Thymus (tissue), 11 donors: ENCODE results near the gene RSRC1. TPM values are rescaled to one million over a fixed set of nuclear protein-coding genes. Genes with fewer than 3 reads are reported as not detected.
A peak's percentile ranks its signal among the peaks of the same experiment; 100 is the strongest.
"Not testable (repeated sequence)": the region's sequence is repeated elsewhere in the genome, so short reads cannot be mapped to it uniquely, and the experiment has no call there.

ENCODE experiments used
- DNase-seq, 9 donors: peaks; one replicate each; pipeline ENCODE4 v3.0.0-alpha.2; 2013; ENCODE audit warnings: low spot score in 9 of 9, low read depth in 6 of 9, missing footprints in 1 of 9
- H3K27ac ChIP-seq, 2 donors: one replicate each; pipeline ENCODE4 v1.5.1; 2013; ENCODE audit warnings: control low read depth in 1 of 2, low read depth in 1 of 2, low read length in 1 of 2, mild to moderate bottlenecking in 1 of 2, moderate library complexity in 1 of 2
- H3K27me3 ChIP-seq, 2 donors: one replicate each; pipeline ENCODE4 v1.5.1; 2013; ENCODE audit warnings: low read length in 1 of 2; ENCODE audit not compliant: control insufficient read depth in 2 of 2, insufficient read depth in 1 of 2
- H3K36me3 ChIP-seq, 2 donors: one replicate each; pipeline ENCODE4 v1.5.1; 2013; ENCODE audit warnings: low read length in 1 of 2, mild to moderate bottlenecking in 1 of 2, moderate library complexity in 1 of 2; ENCODE audit not compliant: control insufficient read depth in 2 of 2, insufficient read depth in 2 of 2
- H3K4me1 ChIP-seq, 2 donors: one replicate each; pipeline ENCODE4 v1.5.1; 2013; ENCODE audit warnings: low read length in 2 of 2; ENCODE audit not compliant: control insufficient read depth in 2 of 2, insufficient read depth in 2 of 2
- H3K4me3 ChIP-seq, 2 donors: one replicate each; pipeline ENCODE4 v1.5.1; 2013; ENCODE audit warnings: low read length in 2 of 2, control low read depth in 1 of 2, mild to moderate bottlenecking in 1 of 2
- H3K9me3 ChIP-seq, 2 donors: one replicate each; pipeline ENCODE4 v1.5.1; 2013; ENCODE audit warnings: low read length in 1 of 2, mild to moderate bottlenecking in 1 of 2; ENCODE audit not compliant: control insufficient read depth in 2 of 2, insufficient read depth in 1 of 2
- WGBS: extraction: QIAGEN DNeasy Blood & Tissue Kit; methylation state at CpG from one replicate; pipeline ENCODE4 v1.1.7; 2013; 5-methylcytosine and 5-hydroxymethylcytosine counted together
- polyA plus RNA-seq: library from polyadenylated mRNA; stranded (reverse); fragments of 200-250 nt; gene quantifications from one replicate; pipeline ENCODE4 v1.2.3, GENCODE V29; 2013
- total RNA-seq: library from RNA; stranded (reverse); fragments of 120-200 nt; gene quantifications from one replicate; pipeline ENCODE4 v1.2.4, GENCODE V29; 2013
- donor health status: healthy.

The RSRC1 gene
- total and polyA plus RNA-seq, 2 donors: 19.4 to 44.3 TPM

GRCh38 chr3:158333736-158334135, 223.8 kb downstream of the RSRC1 start:
- Histone ChIP-seq H3K4me3 (no peak overlapping the region), H3K9me3 (no peaks in the 10 kb centered on the region), H3K4me1 (no peaks in the 10 kb centered on the region), H3K27me3 (no peaks in the 10 kb centered on the region), H3K27ac (no peak overlapping the region), H3K36me3 (peaks cover 0 to 3% of the 10 kb centered on the region in 2 donors)
- DNase-seq: no peak
- WGBS: 96% methylated on average over 1 of the region's 1 CpG

- peaks cover 0 to 3% of the 10 kb centered on the region in 2 donors for H3K36me3 ChIP-seq
- peaks cover 0 to 8% of the 10 kb centered on the region in 2 donors for H3K9me3 ChIP-seq
- DNase-seq: no peak
- H3K4me3 ChIP-seq: no peak overlapping the region
- H3K27ac ChIP-seq: no peak overlapping the region
- WGBS: 94% methylated on average over 7 of the region's 7 CpGs
- no peaks in the 10 kb centered on the region for H3K4me1 ChIP-seq
- no peaks in the 10 kb centered on the region for H3K27me3 ChIP-seq
Measured at GRCh38 chr3:158337110-158337509, 227.2 kb downstream of the RSRC1 start.

- no peak for DNase-seq
- Histone ChIP-seq H3K27me3 (no peaks in the 10 kb centered on the region), H3K36me3 (peaks cover 0 to 3% of the 10 kb centered on the region in 2 donors), H3K4me3 (no peak overlapping the region), H3K9me3 (peaks cover 0 to 8% of the 10 kb centered on the region in 2 donors), H3K27ac (no peak overlapping the region), H3K4me1 (no peaks in the 10 kb centered on the region)
Measured at GRCh38 chr3:158339638-158340037, 229.7 kb downstream of the RSRC1 start.

- not testable (repeated sequence) for H3K36me3 ChIP-seq, H3K4me3 ChIP-seq, H3K9me3 ChIP-seq, H3K4me1 ChIP-seq, DNase-seq, H3K27me3 ChIP-seq, H3K27ac ChIP-seq
- 99% methylated on average over 2 of the region's 2 CpGs for WGBS
Measured at GRCh38 chr3:158340951-158341350, 231.1 kb downstream of the RSRC1 start.

GRCh38 chr3:158347966-158348365, 238.1 kb downstream of the RSRC1 start:
- Histone ChIP-seq H3K27me3 (no peaks in the 10 kb centered on the region), H3K9me3 (no peaks in the 10 kb centered on the region), H3K36me3 (no peaks in the 10 kb centered on the region), H3K4me1 (no peaks in the 10 kb centered on the region), H3K4me3 (no peak overlapping the region), H3K27ac (no peak overlapping the region)
- no peak for DNase-seq
- 97% methylated on average over 1 of the region's 1 CpG for WGBS

GRCh38 chr3:158350971-158351370, 241.1 kb downstream of the RSRC1 start:
- Histone ChIP-seq H3K4me3 (no peak overlapping the region), H3K27me3 (no peaks in the 10 kb centered on the region), H3K9me3 (no peaks in the 10 kb centered on the region), H3K4me1 (no peaks in the 10 kb centered on the region), H3K27ac (no peak overlapping the region), H3K36me3 (no peaks in the 10 kb centered on the region)
- 95% methylated on average over 4 of the region's 4 CpGs for WGBS
- DNase-seq: no peak

- no peaks in the 10 kb centered on the region for H3K9me3 ChIP-seq
- H3K27ac ChIP-seq: no peak overlapping the region
- no peaks in the 10 kb centered on the region for H3K36me3 ChIP-seq
- H3K4me1 ChIP-seq: no peaks in the 10 kb centered on the region
- no peaks in the 10 kb centered on the region for H3K27me3 ChIP-seq
- no peak overlapping the region for H3K4me3 ChIP-seq
- 25% methylated on average over 4 of the region's 4 CpGs for WGBS
- peak in 3 of 9 donors; percentile 6 to 34 (median 7) for DNase-seq
Measured at GRCh38 chr3:158352551-158352950, 242.7 kb downstream of the RSRC1 start.

GRCh38 chr3:158354713-158355112, 244.8 kb downstream of the RSRC1 start:
- Histone ChIP-seq H3K36me3 (no peaks in the 10 kb centered on the region), H3K4me1 (no peaks in the 10 kb centered on the region), H3K27ac (no peak overlapping the region), H3K9me3 (peaks cover 1 to 5% of the 10 kb centered on the region in 2 donors), H3K4me3 (no peak overlapping the region), H3K27me3 (no peaks in the 10 kb centered on the region)
- DNase-seq: no peak
- 98% methylated on average over 2 of the region's 2 CpGs for WGBS

GRCh38 chr3:158355623-158356588, 246.0 kb downstream of the RSRC1 start:
- Histone ChIP-seq H3K27ac (no peak overlapping the region), H3K9me3 (peaks cover 1 to 17% of the 10 kb centered on the region in 2 donors), H3K4me3 (no peak overlapping the region), H3K27me3 (no peaks in the 10 kb centered on the region), H3K4me1 (no peaks in the 10 kb centered on the region), H3K36me3 (no peaks in the 10 kb centered on the region)
- 48% methylated on average over 4 of the region's 4 CpGs for WGBS
- peak in 1 of 9 donors; percentile 12 for DNase-seq
